HEK293 (cell line): ENCODE data around the gene MAK.
A peak's percentile ranks its signal among the peaks of the same experiment; 100 is the strongest.
"Not testable (repeated sequence)": the region's sequence is repeated elsewhere in the genome, so short reads cannot be mapped to it uniquely, and the experiment has no call there.

Experiments
- CTCF ChIA-PET: fragments of 350-600 bp; formaldehyde crosslinking; extraction: SDS; loops from one replicate; lab custom pipeline; 2021; ENCODE audit warnings: antibody characterized with exemption; lab: Yijun Ruan, JAX
- POLR2A ChIA-PET: fragments of 300-600 bp; formaldehyde crosslinking; extraction: SDS; loops from one replicate; lab custom pipeline; 2020; ENCODE audit warnings: antibody characterized with exemption, inconsistent platforms; lab: Yijun Ruan, JAX
- H3K27ac ChIP-seq: fragments of 200-500 bp; sonication (Bioruptor generic); 2 replicates; pipeline ENCODE4 v1.5.1; 2014; ENCODE audit warnings: low read depth, low read length, control low read depth, inconsistent platforms; ENCODE audit errors: extremely low read depth
- H3K36me3 ChIP-seq, 2 experiments: fragments of 200-500 bp in 1 of 2; sonication (Bioruptor generic) in 1 of 2; 1 replicate in 1 of 2; 2 replicates in 1 of 2; pipeline ENCODE4 v1.5.1; 2014 to 2017; ENCODE audit warnings: inconsistent platforms in 2 of 2, low read length in 2 of 2; ENCODE audit not compliant: control insufficient read depth in 2 of 2, insufficient read depth in 1 of 2
- H3K4me1 ChIP-seq: fragments of 200-500 bp; sonication (Bioruptor generic); 2 replicates; pipeline ENCODE4 v1.5.1; 2014; ENCODE audit warnings: mild to moderate bottlenecking, low read length, inconsistent platforms; ENCODE audit not compliant: control insufficient read depth, insufficient read depth
- H3K4me3 ChIP-seq: 2 replicates; pipeline ENCODE4 v1.5.1; 2011; ENCODE audit warnings: low read depth, mild to moderate bottlenecking, control low read depth, low read length, moderate library complexity
- H3K9me3 ChIP-seq: fragments of 200-500 bp; sonication (Bioruptor generic); 2 replicates; pipeline ENCODE4 v1.5.1; 2014; ENCODE audit warnings: low read depth, low read length, inconsistent platforms; ENCODE audit not compliant: control insufficient read depth, insufficient read depth
- PRDM1 ChIP-seq: fragments of 450-650 bp; formaldehyde crosslinking; IDR thresholded peaks from 2 replicates; pipeline ENCODE4; 2016; ENCODE audit warnings: missing biosample characterization, missing genetic modification characterization
- ZBTB20 ChIP-seq: fragments of 450-650 bp; formaldehyde crosslinking; IDR thresholded peaks from 2 replicates; pipeline ENCODE4 v1.5.1; 2016; ENCODE audit warnings: missing biosample characterization, missing genetic modification characterization
- ZBTB8A ChIP-seq: fragments of 450-650 bp; formaldehyde crosslinking; IDR thresholded peaks from 2 replicates; pipeline ENCODE4 v1.5.1; 2016; ENCODE audit warnings: missing biosample characterization, missing genetic modification characterization
- ZFHX2 ChIP-seq: fragments of 450-650 bp; formaldehyde crosslinking; conservative IDR thresholded peaks from 2 replicates; pipeline ENCODE4 v1.5.1; 2016; ENCODE audit warnings: missing biosample characterization, missing genetic modification characterization
- ZIC2 ChIP-seq: fragments of 450-650 bp; formaldehyde crosslinking; IDR thresholded peaks from 2 replicates; pipeline ENCODE4 v1.5.1; 2016; ENCODE audit warnings: missing biosample characterization, missing genetic modification characterization
- ZNF214 ChIP-seq: fragments of 450-650 bp; formaldehyde crosslinking; IDR thresholded peaks from 2 replicates; pipeline ENCODE4 v1.5.1; 2017; ENCODE audit warnings: missing biosample characterization, mild to moderate bottlenecking, missing genetic modification characterization, borderline replicate concordance
- ZNF302 ChIP-seq: fragments of 450-650 bp; formaldehyde crosslinking; IDR thresholded peaks from 2 replicates; pipeline ENCODE4 v1.5.1; 2016; ENCODE audit warnings: missing biosample characterization, missing genetic modification characterization, low read depth
- ZNF48 ChIP-seq: fragments of 450-650 bp; formaldehyde crosslinking; IDR thresholded peaks from 2 replicates; pipeline ENCODE4 v1.5.1; 2016; ENCODE audit warnings: missing biosample characterization, missing genetic modification characterization
- ZNF510 ChIP-seq: fragments of 450-650 bp; formaldehyde crosslinking; IDR thresholded peaks from 2 replicates; pipeline ENCODE4 v1.5.1; 2018; ENCODE audit warnings: mild to moderate bottlenecking, missing genetic modification characterization, missing biosample characterization; ENCODE audit not compliant: insufficient replicate concordance
- ZNF571 ChIP-seq: fragments of 450-650 bp; formaldehyde crosslinking; IDR thresholded peaks from 2 replicates; pipeline ENCODE4 v1.5.0; 2017; ENCODE audit warnings: missing biosample characterization, missing genetic modification characterization
- ZNF704 ChIP-seq: fragments of 450-650 bp; formaldehyde crosslinking; IDR thresholded peaks from 2 replicates; pipeline ENCODE4 v1.5.1; 2016; ENCODE audit warnings: missing biosample characterization, missing genetic modification characterization
- TF ChIP-seq, protein P1 (sequence below): fragments of 450-650 bp; formaldehyde crosslinking; IDR thresholded peaks from 2 replicates; pipeline ENCODE4 v1.5.1; 2016; ENCODE audit warnings: missing biosample characterization, missing genetic modification characterization
- TF ChIP-seq, protein P2 (sequence below): fragments of 450-650 bp; formaldehyde crosslinking; IDR thresholded peaks from 2 replicates; pipeline ENCODE4 v1.5.1; 2016; ENCODE audit warnings: missing biosample characterization, missing genetic modification characterization

MAK gene

GRCh38 chr6:10759312-10759839 is 79.0 kb downstream of the MAK start (continued):
- TF ChIP-seq ZBTB8A (tag by site-specific recombination) (no peak), ZNF571 (tag by site-specific recombination) (no peak), ZBTB20 (tag by site-specific recombination) (0 out of 2 replicates have a peak, but pooled peaks have one; percentile 33), ZNF48 (tag by site-specific recombination) (no peak), ZNF302 (tag by site-specific recombination) (no peak), ZIC2 (tag by site-specific recombination) (no peak), ZNF214 (tag by site-specific recombination) (no peak), ZNF510 (tag by site-specific recombination) (no peak), ZNF704 (no peak), PRDM1 (no peak)
- TF ChIP-seq, protein P1, sequence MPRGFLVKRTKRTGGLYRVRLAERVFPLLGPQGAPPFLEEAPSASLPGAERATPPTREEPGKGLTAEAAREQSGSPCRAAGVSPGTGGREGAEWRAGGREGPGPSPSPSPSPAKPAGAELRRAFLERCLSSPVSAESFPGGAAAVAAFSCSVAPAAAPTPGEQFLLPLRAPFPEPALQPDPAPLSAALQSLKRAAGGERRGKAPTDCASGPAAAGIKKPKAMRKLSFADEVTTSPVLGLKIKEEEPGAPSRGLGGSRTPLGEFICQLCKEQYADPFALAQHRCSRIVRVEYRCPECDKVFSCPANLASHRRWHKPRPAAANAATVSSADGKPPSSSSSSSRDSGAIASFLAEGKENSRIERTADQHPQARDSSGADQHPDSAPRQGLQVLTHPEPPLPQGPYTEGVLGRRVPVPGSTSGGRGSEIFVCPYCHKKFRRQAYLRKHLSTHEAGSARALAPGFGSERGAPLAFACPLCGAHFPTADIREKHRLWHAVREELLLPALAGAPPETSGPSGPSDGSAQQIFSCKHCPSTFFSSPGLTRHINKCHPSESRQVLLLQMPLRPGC (tag by site-specific recombination) = peak; percentile 72

GRCh38 chr6:10756085-10756484 is 82.3 kb downstream of the MAK start:
- POLR2A ChIA-PET = interaction anchor here (1.1 kb wide), 1 partner anchor 34 kb away, joined by 7 read pairs; no protein-coding TSS in a partner anchor

GRCh38 chr6:10751757-10752156 is 86.6 kb downstream of the MAK start:
- POLR2A ChIA-PET = interaction anchor here (0.8 kb wide), 1 partner anchor 29 kb away, joined by 3 read pairs; the partner anchor contains the start of gene TMEM14C
- H3K4me3 ChIP-seq, H3K27ac ChIP-seq, H3K9me3 ChIP-seq, H3K4me1 ChIP-seq, CTCF ChIA-PET: not testable (repeated sequence)
- peaks cover 27 to 75% of the 10 kb centered on the region in 2 experiments for H3K36me3 ChIP-seq

More at GRCh38 chr6:10756085-10756484, 82.3 kb downstream of the MAK start:
- Histone ChIP-seq H3K27ac (no peak overlapping the region), H3K4me1 (no peaks in the 10 kb centered on the region), H3K4me3 (no peak overlapping the region), H3K9me3 (no peaks in the 10 kb centered on the region), H3K36me3 (peaks cover 37 to 82% of the 10 kb centered on the region in 2 experiments)
- TF ChIP-seq ZFHX2 (tag by site-specific recombination) = no peak
- TF ChIP-seq, protein P2, sequence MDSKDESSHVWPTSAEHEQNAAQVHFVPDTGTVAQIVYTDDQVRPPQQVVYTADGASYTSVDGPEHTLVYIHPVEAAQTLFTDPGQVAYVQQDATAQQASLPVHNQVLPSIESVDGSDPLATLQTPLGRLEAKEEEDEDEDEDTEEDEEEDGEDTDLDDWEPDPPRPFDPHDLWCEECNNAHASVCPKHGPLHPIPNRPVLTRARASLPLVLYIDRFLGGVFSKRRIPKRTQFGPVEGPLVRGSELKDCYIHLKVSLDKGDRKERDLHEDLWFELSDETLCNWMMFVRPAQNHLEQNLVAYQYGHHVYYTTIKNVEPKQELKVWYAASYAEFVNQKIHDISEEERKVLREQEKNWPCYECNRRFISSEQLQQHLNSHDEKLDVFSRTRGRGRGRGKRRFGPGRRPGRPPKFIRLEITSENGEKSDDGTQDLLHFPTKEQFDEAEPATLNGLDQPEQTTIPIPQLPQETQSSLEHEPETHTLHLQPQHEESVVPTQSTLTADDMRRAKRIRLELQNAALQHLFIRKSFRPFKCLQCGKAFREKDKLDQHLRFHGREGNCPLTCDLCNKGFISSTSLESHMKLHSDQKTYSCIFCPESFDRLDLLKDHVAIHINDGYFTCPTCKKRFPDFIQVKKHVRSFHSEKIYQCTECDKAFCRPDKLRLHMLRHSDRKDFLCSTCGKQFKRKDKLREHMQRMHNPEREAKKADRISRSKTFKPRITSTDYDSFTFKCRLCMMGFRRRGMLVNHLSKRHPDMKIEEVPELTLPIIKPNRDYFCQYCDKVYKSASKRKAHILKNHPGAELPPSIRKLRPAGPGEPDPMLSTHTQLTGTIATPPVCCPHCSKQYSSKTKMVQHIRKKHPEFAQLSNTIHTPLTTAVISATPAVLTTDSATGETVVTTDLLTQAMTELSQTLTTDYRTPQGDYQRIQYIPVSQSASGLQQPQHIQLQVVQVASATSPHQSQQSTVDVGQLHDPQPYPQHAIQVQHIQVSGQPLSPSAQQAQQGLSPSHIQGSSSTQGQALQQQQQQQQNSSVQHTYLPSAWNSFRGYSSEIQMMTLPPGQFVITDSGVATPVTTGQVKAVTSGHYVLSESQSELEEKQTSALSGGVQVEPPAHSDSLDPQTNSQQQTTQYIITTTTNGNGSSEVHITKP = peak; percentile 39; the same call in 1 of the 2 replicates
- CTCF ChIA-PET = interaction anchor here (0.6 to 1.2 kb wide), 4 partner anchors 277 to 1764 kb away, joined by 3 read pairs; no protein-coding TSS in a partner anchor

GRCh38 chr6:10750568-10750967 is 87.8 kb downstream of the MAK start:
- POLR2A ChIA-PET = not testable (repeated sequence)
- H3K36me3 ChIP-seq = peaks cover 24 to 65% of the 10 kb centered on the region in 2 experiments; a peak in 2 of 3 replicates
- CTCF ChIA-PET = interaction anchor here (3.5 kb wide), 1 partner anchor 8 kb away, joined by 22 read pairs; no protein-coding TSS in a partner anchor

More at GRCh38 chr6:10750568-10750967, 87.8 kb downstream of the MAK start:
- not testable (repeated sequence) for H3K4me3 ChIP-seq, H3K27ac ChIP-seq, H3K9me3 ChIP-seq, H3K4me1 ChIP-seq
